ENCODE results near the gene CEMP1.
"Not testable (repeated sequence)": the region's sequence is repeated elsewhere in the genome, so short reads cannot be mapped to it uniquely, and the experiment has no call there.

Gene CEMP1

DNA sequence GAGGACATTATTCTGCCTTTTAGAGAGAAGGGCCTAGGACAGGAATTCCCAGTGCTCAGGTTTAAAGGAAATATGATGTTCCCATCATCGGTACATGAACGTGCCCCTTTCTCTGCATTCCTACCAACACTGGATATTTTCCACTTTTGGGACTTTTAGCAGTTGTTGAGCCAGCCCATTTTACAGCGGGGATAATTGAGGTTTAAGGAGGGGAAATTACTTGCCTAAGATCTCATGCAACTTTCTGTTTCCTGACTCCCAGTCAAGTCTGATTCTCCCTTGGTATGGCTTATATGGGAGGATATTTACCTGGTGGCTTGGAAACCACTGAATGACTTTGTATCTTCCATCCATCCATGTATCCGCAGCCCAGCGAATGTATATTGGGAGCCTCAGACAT is 3.1 kb upstream of the CEMP1 start:
- not testable (repeated sequence) for H3K9me3 ChIP-seq (ENCODE audit: control insufficient read depth in 2 of 2, low read length in 2 of 2); H3K27ac ChIP-seq (ENCODE audit: low read length); H3K4me3 ChIP-seq (ENCODE audit: low read length in 2 of 2); H3K27me3 ChIP-seq (ENCODE audit: control insufficient read depth in 1 of 2, insufficient read depth in 2 of 2, low read length in 2 of 2); H3K36me3 ChIP-seq (ENCODE audit: control insufficient read depth in 2 of 2, insufficient read depth in 2 of 2, low read length in 2 of 2); H3K9ac ChIP-seq (ENCODE audit: low read length in 2 of 2)
- peaks cover 29% of the 10 kb centered on the region for H3K4me1 ChIP-seq (ENCODE audit: control insufficient read depth, insufficient read depth, low read length)

DNA sequence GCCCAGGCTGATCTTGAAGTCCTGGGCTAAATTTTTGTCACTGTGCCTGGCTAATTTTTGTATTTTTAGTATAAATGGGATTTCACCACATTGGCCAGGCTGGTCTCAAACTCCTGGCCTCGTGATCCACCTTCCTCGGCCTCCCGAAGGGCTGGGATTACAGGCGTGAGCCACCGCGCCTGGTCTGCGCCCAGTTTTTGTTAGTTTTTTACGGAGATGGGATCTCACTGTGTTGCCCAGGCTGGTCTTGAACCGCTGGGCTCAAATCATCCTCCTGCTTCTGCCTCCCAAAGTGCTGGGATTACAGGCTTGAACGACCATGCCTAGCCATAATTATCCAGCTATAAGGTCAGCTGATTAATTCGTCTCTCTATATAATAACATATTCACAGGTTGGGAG is 2.7 kb upstream of the CEMP1 start:
- Histone ChIP-seq H3K27me3 (ENCODE audit: control insufficient read depth in 1 of 2, insufficient read depth in 2 of 2, low read length in 2 of 2) (no peaks in the 10 kb centered on the region), H3K4me1 (ENCODE audit: control insufficient read depth, insufficient read depth, low read length) (peaks cover 25% of the 10 kb centered on the region), H3K9me3 (ENCODE audit: control insufficient read depth in 2 of 2, low read length in 2 of 2) (no peaks in the 10 kb centered on the region), H3K9ac (ENCODE audit: low read length in 2 of 2) (no peak overlapping the region), H3K4me3 (ENCODE audit: low read length in 2 of 2) (no peak overlapping the region), H3K36me3 (ENCODE audit: control insufficient read depth in 2 of 2, insufficient read depth in 2 of 2, low read length in 2 of 2) (peaks cover 0 to 4% of the 10 kb centered on the region in 2 donors), H3K27ac (ENCODE audit: low read length) (no peak overlapping the region)

GRCh38 chr16:2533142-2533755 is 2.0 kb upstream of the CEMP1 start:
- Histone ChIP-seq H3K27ac (ENCODE audit: low read length) (peak overlapping the region; percentile 97), H3K9ac (ENCODE audit: low read length in 2 of 2) (peak overlapping the region; percentile 52 to 84), H3K4me1 (ENCODE audit: control insufficient read depth, insufficient read depth, low read length) (peaks cover 25% of the 10 kb centered on the region), H3K4me3 (ENCODE audit: low read length in 2 of 2) (peak overlapping the region; percentile 68 to 82)
- H3K36me3 ChIP-seq (ENCODE audit: control insufficient read depth in 2 of 2, insufficient read depth in 2 of 2, low read length in 2 of 2); H3K9me3 ChIP-seq (ENCODE audit: control insufficient read depth in 2 of 2, low read length in 2 of 2); H3K27me3 ChIP-seq (ENCODE audit: control insufficient read depth in 1 of 2, insufficient read depth in 2 of 2, low read length in 2 of 2): not testable (repeated sequence)

DNA sequence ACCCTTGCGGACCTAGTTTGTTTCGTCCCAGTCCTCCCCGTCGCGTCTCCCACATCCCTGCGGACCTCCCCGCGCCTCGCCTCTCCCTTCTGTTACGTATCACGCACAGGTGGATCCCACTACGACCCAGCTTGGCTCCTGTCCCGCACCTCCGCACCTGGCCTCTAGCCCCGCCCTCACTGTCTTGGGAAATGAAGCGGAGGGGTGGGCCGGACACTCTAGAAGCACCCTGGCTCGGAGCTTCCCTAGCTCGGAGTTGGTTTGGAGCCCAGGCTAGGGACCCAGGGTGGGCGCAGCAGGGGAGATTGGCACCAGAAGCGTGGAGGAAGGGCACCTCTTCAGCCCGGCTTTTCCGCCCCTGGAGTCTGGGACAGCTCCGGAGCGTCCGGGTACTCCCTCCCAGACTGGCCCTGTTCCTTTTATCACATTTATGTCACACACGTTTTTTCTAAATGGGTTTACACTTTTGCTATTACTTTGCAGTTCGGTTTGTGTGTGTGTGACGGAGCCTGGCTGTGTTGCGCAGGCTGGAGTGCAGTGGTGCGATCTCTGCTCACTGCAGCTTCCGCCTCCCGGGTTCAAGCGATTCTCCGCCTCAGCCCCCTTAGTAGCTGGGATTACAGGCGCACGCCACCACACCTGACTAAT is 1.4 kb upstream of the CEMP1 start:
- Histone ChIP-seq H3K9me3 (ENCODE audit: control insufficient read depth in 2 of 2, low read length in 2 of 2) (no peaks in the 10 kb centered on the region), H3K4me1 (ENCODE audit: control insufficient read depth, insufficient read depth, low read length) (peaks cover 25% of the 10 kb centered on the region), H3K27ac (ENCODE audit: low read length) (peak overlapping the region; percentile 97), H3K36me3 (ENCODE audit: control insufficient read depth in 2 of 2, insufficient read depth in 2 of 2, low read length in 2 of 2) (peaks cover 10 to 11% of the 10 kb centered on the region in 2 donors), H3K4me3 (ENCODE audit: low read length in 2 of 2) (peak overlapping the region; percentile 68 to 82), H3K27me3 (ENCODE audit: control insufficient read depth in 1 of 2, insufficient read depth in 2 of 2, low read length in 2 of 2) (no peaks in the 10 kb centered on the region), H3K9ac (ENCODE audit: low read length in 2 of 2) (peak overlapping the region; percentile 52 to 84)

- H3K27me3 ChIP-seq (ENCODE audit: control insufficient read depth in 1 of 2, insufficient read depth in 2 of 2, low read length in 2 of 2), result no peaks in the 10 kb centered on the region
- H3K9me3 ChIP-seq (ENCODE audit: control insufficient read depth in 2 of 2, low read length in 2 of 2), result no peaks in the 10 kb centered on the region
- peak overlapping the region; percentile 74 to 84 for H3K9ac ChIP-seq (ENCODE audit: low read length in 2 of 2)
- peaks cover 23% of the 10 kb centered on the region for H3K4me1 ChIP-seq (ENCODE audit: control insufficient read depth, insufficient read depth, low read length)
- H3K27ac ChIP-seq (ENCODE audit: low read length), result peak overlapping the region; percentile 97
- H3K4me3 ChIP-seq (ENCODE audit: low read length in 2 of 2), result peak overlapping the region; percentile 68 to 82
- H3K36me3 ChIP-seq (ENCODE audit: control insufficient read depth in 2 of 2, insufficient read depth in 2 of 2, low read length in 2 of 2), result peaks cover 11 to 12% of the 10 kb centered on the region in 2 donors
Observed at GRCh38 chr16:2531696-2532493, 687 bp upstream of the CEMP1 start.

DNA sequence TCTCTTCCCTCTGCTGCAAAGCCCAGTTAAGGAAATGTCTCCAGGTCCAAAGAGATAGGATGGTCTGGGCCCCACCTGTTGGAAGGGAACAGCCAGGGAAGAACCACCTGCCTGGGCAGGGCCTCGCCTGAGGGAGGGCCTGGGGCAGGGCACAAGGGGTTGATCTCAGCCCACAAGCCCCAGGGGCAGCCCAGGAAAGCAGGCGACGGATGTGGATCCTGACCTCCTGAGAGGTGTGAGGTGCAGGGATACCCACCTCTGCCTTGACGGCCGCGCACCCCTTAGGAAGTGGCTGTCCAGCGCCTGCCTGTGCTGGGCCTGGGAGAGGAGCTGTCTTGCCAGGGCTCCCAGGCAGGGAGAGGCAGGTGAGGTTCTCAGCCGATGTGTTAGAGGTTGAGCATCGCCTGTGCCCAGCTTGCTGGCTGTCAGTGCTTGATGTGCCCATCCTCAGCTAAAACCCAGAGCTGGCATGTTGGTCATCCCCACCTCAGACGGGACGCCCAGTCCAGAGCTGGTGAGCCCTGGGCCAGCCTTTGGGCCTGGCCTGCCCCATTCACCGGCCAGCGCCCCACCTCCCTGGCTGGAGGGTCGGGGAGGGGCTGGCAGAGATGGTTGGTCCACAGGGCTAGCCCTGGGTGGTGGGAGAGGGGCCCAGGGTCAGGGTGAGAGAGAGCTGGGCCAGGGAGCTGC is 434 bp downstream of the CEMP1 start:
- H3K4me3 ChIP-seq (ENCODE audit: low read length in 2 of 2), result peak overlapping the region in 1 of 2 donors; percentile 47
- H3K27ac ChIP-seq (ENCODE audit: low read length), result peak overlapping the region; percentile 97
- peaks cover 17% of the 10 kb centered on the region for H3K4me1 ChIP-seq (ENCODE audit: control insufficient read depth, insufficient read depth, low read length)
- peaks cover 11 to 20% of the 10 kb centered on the region in 2 donors for H3K36me3 ChIP-seq (ENCODE audit: control insufficient read depth in 2 of 2, insufficient read depth in 2 of 2, low read length in 2 of 2)
- H3K9me3 ChIP-seq (ENCODE audit: control insufficient read depth in 2 of 2, low read length in 2 of 2), result no peaks in the 10 kb centered on the region
- H3K9ac ChIP-seq (ENCODE audit: low read length in 2 of 2), result peak overlapping the region; percentile 72 to 74
- no peaks in the 10 kb centered on the region for H3K27me3 ChIP-seq (ENCODE audit: control insufficient read depth in 1 of 2, insufficient read depth in 2 of 2, low read length in 2 of 2)

DNA sequence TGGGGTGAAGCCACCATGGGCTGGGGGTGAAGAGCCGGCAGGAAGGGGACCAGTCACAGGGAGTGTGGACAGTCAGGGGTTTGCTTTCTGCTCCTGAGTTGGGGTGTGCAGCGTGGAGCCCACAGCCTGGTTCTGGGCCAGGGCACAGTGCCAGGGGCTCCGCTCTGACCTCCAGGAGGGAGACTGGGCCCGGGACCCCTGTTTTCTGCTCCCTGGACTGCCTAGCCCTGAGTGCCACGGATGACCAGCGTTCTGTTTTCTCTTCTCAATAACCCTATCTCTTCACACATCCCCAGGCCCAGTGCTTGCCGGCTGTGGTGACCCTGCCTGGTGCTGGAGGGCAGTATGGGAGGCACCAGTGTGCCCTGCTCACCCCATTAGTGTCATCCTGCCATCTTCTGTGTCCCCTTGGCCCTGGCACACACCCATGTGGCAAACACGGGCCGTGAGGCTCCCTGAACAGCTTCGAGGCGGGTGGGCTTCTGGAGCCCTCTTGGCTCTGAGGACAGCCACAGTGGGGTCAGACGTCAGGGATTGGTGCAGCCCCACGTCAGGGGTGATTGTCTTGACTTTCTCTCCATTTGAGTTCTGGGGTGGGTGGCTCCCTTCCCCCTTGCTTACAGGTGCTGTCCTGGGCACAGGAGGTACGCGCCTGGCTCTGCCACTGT is 1.1 kb downstream of the CEMP1 start:
- H3K27ac ChIP-seq (ENCODE audit: low read length), result no peak overlapping the region
- H3K4me3 ChIP-seq (ENCODE audit: low read length in 2 of 2), result no peak overlapping the region
- peaks cover 14% of the 10 kb centered on the region for H3K4me1 ChIP-seq (ENCODE audit: control insufficient read depth, insufficient read depth, low read length)
- H3K9ac ChIP-seq (ENCODE audit: low read length in 2 of 2), result no peak overlapping the region
- no peaks in the 10 kb centered on the region for H3K27me3 ChIP-seq (ENCODE audit: control insufficient read depth in 1 of 2, insufficient read depth in 2 of 2, low read length in 2 of 2)
- peaks cover 11 to 20% of the 10 kb centered on the region in 2 donors for H3K36me3 ChIP-seq (ENCODE audit: control insufficient read depth in 2 of 2, insufficient read depth in 2 of 2, low read length in 2 of 2)
- no peaks in the 10 kb centered on the region for H3K9me3 ChIP-seq (ENCODE audit: control insufficient read depth in 2 of 2, low read length in 2 of 2)

DNA sequence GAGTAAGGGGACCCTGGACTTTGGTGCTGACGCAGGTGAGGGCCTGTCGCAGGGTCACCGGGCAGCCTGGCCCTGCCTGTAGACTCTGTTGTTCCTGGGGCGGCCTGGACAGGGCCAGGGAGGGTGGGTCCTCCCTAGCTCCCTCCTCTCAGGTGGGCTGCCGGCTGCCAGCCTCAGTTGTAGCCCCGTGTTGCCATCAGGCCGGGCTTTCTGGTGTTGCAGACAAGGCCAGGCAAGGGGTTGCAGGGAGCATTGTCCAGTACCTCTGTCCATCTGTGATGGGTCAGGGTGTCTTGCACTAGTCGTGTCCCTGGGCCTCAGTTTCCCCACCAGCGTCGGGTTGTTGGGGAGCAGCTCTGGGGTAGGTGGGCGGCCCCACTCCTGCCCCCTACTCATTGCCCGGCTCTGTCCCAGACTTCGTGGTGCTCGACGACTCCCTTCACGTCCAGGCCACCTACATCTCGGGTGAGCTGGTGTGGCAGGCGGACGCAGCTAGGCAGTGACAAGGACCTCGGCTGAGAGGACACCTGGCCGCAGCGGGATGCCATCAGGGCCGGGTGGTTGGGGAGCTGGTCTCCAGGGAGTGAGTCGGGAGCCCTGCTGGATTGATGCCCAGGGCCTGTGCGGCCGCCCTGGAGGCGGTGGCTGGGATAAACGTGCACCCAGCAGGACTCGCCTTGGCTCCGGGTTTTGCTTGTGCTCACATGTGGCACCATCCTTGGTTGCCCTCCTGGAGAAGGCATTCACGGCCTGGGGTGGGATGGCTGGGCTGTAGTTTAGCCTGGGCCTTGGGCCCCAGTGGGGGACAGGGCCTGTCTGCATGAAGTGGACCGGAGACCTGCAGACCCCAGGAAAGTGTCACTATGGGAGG is 1.9 kb downstream of the CEMP1 start:
- Histone ChIP-seq H3K27ac (ENCODE audit: low read length) (no peak overlapping the region), H3K4me3 (ENCODE audit: low read length in 2 of 2) (no peak overlapping the region), H3K4me1 (ENCODE audit: control insufficient read depth, insufficient read depth, low read length) (peaks cover 14% of the 10 kb centered on the region), H3K27me3 (ENCODE audit: control insufficient read depth in 1 of 2, insufficient read depth in 2 of 2, low read length in 2 of 2) (no peaks in the 10 kb centered on the region), H3K9me3 (ENCODE audit: control insufficient read depth in 2 of 2, low read length in 2 of 2) (no peaks in the 10 kb centered on the region), H3K9ac (ENCODE audit: low read length in 2 of 2) (no peak overlapping the region), H3K36me3 (ENCODE audit: control insufficient read depth in 2 of 2, insufficient read depth in 2 of 2, low read length in 2 of 2) (peaks cover 12 to 24% of the 10 kb centered on the region in 2 donors)

- Histone ChIP-seq H3K27ac (ENCODE audit: low read length) (no peak overlapping the region), H3K9me3 (ENCODE audit: control insufficient read depth in 2 of 2, low read length in 2 of 2) (no peaks in the 10 kb centered on the region), H3K4me3 (ENCODE audit: low read length in 2 of 2) (no peak overlapping the region), H3K36me3 (ENCODE audit: control insufficient read depth in 2 of 2, insufficient read depth in 2 of 2, low read length in 2 of 2) (peaks cover 19 to 32% of the 10 kb centered on the region in 2 donors), H3K27me3 (ENCODE audit: control insufficient read depth in 1 of 2, insufficient read depth in 2 of 2, low read length in 2 of 2) (no peaks in the 10 kb centered on the region), H3K9ac (ENCODE audit: low read length in 2 of 2) (no peak overlapping the region), H3K4me1 (ENCODE audit: control insufficient read depth, insufficient read depth, low read length) (peaks cover 14% of the 10 kb centered on the region)
Observed at GRCh38 chr16:2528161-2529060, 2.8 kb downstream of the CEMP1 start.
